GM18873 (cell line): Measurements from ENCODE around the gene GALNT14.

Experiments
- ATAC-seq: cut with Tn5 transposase; IDR thresholded peaks from one replicate; pipeline ENCODE4 v1.9.1; 2021; ENCODE audit warnings: mild to moderate bottlenecking, moderate library complexity, moderate number of reproducible peaks; ENCODE audit not compliant: unreplicated experiment, low FRiP score

GALNT14 gene

DNA sequence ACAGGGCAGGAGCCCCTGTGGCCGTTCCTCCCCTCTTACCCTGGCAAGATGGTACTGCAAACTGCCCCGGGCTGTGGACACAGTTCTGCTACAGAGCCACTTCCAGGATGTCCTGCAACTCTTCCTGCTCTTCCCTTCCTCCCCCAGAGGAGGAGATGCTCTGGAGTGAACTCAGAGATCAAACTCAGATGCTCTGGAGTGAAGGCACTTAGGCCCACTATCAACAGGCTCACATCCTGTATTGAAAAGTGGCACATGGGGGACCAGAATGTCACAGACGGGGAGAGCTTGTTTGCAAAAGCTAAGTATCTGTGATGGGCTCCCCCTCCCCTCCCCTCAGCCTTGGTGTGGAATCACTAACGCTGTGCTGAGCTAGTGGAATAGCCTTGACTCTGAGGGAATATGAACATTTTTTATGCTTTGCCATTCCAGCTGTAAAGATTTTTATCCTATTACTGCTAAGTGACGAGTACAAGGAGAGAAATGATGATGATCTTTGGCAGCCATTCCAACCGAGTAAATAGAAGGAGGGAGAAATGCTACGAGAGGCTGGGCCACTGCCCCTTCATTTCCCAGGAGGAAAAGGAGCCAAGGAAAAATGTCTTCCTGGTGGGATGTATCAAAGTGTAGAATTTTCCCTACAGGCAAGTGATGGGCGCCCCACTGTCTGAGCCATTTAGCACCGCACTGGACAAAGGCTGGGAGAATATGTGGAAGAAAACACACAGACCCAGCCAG is 152.6 kb downstream of the GALNT14 start:
- ATAC-seq = no peak

DNA sequence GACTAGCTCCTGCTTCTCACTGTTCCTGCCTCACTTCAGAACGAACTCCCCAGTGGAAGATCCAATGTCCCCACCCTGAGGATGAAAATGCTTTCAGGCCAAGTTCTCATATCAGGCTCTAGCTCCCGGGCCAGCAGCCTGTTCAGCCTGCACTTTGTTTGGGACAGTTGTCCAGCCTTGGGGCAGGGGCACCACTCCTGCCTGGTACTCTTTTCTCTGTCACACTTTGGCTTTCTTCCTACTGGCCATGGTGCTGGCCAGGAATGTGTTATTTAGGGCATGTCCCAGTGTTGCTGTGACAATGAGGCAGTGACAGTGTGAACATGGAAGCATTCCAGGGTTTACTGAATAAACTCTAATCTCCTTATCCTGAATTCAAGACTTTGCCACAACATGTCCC is 154.1 kb downstream of the GALNT14 start:
- ATAC-seq = no peak

DNA sequence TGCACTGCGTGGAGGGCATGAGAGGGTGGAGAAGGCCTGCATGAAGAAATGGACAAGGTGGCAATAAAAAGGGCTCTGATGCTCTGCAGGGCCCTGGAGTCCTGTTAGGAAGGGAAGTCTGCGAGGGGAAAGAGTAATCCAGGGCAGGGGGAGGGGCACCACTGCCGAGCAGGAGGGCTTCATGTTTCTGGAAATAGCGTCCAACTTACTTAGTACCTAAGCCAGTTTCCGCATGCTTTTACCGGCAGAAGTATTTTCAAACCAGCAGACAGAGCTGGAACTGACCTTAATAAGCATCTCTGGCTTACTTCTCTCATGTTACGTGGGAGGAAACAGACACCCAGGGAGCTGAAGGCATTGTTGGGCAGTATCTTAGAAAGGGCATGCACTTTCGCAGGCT is 156.7 kb downstream of the GALNT14 start:
- ATAC-seq = no peak

DNA sequence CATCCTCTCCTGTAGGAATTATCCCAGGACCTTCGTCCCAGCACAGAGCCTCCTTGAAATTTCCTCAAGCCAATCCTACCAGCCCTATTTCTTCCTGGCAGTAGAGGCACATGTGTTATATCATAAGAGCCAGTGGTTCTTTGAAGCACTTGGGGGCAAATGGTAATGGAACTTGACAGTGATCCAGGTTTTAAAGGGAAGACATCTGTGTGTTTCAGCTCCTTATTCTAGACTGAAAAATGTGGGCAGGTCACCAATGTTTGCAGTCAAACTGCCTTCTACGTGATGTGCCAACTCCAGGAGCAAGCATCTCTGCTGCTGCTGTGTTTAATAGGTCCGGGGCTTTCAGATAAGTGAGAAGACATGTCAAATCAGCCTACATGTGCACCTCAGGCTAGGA is 157.1 kb downstream of the GALNT14 start:
- ATAC-seq = no peak

DNA sequence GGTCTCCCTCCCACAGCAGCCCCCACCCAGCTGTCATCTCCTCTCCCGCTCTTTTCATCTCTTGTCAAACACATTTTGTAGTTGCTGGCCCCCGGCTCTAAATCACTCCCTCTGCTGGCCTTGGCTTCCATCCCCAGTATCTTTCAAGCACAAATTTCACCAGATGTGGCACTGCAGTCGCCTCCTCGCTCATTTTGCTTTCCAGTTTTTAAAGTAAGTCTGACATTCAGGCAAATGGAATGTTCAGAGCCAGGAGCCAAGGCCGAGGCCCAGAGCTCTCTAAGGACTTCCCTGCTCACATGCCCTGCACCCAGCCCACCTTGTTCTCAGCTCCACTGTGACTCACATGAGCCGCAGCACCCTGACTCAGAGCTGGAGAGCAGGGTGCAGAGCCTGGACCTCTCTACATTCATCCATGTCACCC is 158.4 kb downstream of the GALNT14 start:
- ATAC-seq = no peak

DNA sequence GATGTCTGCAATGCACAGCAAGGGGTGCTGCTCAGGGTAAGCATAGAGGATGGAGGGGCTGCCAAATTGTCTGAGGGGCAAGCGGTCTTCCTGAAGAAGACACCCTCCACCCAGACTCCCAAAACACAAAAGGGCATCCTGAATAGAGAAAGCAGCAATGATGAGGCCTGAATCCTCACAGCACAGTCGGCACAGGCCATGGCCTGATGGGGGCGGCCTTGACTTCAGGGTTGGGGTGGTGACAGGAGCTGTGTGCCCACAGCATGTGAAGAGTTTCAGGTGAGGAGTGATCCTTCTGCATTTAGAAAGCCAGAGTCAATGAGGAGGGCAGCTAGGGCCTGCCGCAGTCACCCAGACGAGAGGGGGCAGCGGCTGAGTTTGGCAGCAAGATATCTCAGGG is 159.4 kb downstream of the GALNT14 start:
- ATAC-seq = no peak

DNA sequence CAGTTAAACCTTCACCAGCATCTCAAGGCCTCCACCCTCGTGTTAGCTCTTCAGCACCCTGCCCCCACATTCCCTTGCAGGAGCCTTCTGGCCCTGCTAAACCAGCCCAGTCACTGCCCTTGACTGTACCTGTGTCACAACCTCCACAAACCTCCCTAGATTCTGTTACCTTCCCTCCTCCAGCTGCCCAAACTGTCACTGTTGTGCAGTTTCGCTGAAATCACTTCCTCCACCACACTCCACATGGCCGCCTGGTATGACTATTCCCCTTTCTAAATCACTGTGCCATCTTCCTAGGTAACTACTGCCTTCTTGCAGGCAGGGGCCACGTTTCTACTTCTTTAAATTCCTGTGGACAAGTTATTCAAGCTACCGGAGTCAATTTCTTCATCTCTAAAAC is 160.2 kb downstream of the GALNT14 start:
- ATAC-seq = no peak

DNA sequence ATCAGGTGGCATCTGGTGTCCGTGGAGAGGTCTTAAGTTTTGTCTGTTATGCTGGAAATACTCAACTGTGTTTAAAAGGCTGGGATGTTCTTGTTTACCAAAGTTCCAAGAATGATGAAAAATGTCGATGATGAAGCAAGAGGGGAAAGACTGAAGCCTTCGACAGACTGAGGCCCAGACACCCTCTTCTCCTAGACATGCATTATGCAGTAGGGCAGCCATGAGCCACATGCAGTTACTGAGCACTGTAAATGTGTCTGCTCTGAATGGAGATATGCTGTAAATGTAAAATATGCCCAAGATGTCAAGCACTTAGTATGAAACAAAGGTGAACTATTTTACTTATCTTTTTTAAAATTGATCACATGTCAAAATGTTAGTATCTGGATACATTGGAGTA is 163.1 kb downstream of the GALNT14 start:
- no peak for ATAC-seq

DNA sequence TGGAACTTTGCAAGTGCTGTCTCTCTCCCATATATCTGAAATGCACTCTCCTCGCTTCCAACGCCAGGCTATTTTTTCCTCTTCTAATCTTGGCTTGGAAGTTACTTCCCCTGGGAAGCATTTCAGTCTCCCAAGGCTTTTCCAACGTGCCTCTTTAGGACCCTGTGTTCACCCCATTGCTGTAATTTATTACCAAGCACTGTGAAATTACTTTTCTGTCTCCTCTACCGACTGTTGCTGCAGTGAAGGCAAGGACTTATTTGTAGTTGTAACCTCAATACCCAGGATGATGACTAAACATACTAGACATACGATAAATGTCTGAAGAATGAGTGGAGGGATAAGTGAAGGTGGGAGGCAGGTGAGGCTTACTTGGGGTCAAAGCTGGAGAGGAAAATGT is 163.7 kb downstream of the GALNT14 start:
- no peak for ATAC-seq

DNA sequence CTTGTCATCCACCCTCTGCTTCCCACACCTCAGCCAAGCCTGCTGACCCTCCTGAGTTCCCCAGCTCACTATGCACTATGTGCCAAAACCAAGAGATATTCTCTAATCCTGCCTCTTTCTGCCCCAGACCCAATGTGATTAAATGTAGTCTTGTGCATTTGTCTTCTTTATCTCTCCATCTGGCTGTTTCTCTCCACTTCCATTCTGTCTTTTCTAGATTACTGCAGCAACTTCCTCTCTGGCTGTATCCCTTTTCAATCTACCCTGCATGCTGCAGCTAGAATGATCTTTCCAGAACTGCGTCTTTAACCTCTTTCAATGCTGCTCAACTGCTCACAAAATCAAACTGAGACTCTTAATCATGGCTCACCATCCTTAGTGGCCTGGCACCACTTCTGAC is 164.1 kb downstream of the GALNT14 start:
- no peak for ATAC-seq

DNA sequence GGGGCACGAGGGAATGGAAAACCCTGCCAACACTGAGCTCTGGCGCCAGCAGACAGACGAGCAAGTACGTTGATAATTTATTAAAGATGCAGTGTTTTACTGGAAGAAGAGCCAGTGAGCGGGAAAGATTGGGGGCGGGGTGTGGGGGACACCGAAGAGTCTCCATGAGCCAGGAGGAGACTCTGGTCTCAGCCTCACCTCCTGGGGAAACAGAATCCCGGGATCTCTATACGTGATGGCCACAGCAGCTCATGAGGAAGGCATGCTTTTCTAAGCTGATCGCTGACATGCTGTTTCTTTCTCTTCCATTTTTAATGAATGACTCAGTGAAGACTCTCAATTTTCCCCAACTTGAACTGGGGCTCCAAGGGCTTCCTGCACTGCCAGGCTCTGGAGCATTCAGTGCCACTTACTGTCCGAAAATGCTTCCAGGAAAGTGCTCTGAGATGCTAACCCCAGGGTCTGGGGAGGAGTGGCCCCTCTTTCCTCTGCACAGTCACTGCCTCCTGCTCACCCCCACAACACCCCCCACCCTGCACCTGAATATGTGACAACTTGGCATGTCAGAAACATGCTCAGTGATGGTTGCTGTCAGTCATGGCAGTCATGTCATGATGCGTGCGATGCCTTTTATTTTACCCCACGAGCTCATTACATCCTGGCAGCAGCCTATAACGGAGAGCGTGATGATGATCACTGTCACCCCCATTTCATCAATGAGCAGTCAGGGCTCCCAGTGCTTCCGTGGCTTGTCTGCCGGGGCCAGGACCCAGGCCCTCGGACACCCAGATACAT is 166.8 kb downstream of the GALNT14 start:
- no peak for ATAC-seq

DNA sequence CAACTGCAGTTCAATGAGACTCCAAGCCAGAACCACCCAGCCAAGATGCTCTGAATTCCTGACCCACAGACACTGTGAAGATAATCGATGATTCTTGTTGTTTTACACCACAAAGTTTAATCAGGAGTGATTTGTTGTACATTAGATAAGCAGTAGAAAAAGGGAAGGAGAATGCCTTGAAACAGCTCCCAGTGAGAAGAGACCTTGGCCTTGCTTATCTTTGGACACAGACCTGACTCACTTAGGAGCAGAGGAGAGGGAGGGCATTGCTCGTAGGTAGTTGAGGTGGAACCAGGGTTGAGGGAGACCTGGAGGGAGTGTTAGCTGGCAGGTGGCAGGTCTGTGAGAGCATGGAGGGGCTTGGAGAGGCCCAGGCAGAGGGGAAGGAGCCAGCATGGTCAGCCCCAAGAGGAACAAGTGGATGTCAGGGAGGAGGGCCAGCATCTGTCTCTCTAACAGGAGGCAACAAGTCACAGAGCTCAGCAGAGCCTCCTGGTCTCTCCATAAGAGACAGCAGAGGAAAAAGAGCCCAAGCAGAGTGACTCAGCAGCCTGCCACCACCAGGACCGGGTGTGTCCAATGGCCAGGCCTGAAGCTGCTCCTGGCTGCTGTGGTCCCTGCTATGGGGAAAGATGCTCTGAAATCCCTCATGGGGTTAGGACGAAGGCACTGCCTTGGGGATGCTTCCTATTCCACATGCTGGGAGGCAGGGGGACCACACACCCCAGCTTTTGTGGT is 169.4 kb downstream of the GALNT14 start:
- ATAC-seq = no peak

DNA sequence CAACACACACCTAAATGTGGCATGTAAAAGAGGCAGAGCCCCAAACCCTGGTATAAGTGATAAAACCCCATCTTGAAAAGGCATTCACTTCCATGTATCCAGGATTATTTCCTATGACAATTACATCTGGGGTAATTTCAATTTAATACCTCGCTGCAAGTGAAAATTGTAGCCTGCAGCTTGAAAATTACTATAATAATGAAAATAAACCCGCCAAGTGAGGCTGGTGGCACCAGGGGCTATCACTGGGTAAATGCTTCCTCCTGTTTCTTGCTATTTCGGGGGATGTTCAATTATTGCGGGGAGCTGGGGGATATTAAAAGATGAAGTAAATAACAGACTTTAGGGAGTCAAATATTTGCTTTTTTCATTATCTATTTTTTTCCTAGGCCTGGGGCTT is 171.5 kb downstream of the GALNT14 start:
- no peak for ATAC-seq

DNA sequence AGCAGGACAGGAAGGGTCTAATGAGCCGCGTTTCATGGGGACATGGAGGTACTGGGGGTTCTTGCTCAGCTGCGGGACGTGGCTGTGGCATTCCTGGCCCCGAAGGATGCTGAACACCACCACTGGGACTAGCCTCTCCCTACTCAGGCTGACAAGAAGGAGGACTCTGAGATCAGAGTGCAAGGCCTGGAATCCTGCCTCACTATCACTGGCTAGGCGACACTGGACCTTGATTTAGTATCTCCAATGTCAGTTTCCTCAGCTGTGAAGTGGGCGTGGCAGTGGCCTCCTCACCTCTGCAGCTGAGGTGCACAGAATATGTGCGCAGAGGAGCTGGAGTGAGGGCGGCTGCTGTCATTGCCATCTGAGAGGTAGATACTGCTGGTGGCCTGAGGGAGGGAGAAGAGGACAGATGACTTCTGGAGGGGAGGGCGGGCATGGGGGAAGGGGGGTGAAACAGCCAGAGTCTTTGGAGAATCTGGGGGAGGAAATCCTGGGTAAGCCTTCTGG is 173.2 kb downstream of the GALNT14 start:
- no peak for ATAC-seq

DNA sequence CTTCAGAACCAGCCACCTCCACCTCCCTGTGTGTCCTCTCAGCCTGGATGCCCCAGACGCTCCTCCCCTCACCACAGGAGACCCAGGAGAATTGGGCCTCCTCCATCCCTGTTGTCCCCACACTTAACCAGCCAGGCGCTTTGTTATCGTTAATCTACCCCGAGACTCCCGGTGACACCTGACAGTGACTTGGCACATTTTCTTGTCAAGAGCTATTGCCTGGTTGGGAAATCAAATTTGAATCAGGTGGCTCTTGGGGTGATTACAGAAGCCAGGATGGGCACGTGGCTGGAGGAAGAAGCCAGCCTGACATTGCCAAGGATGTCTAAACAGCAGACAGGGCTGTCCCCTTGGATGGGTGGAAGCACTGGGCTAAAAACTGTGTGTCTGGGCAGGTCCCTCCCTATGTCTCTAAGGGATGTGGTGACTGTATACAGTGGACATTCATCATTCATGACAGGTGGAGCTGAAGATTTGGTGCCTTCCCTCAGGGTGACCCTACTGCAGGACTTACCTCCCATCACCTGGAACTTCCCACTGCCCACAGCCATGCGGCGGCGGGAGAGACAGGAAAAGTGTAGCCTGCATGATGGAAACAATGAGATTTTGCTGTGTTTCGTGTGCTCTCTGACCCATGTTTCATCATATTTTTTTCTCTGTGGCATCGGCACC is 173.8 kb downstream of the GALNT14 start:
- no peak for ATAC-seq

DNA sequence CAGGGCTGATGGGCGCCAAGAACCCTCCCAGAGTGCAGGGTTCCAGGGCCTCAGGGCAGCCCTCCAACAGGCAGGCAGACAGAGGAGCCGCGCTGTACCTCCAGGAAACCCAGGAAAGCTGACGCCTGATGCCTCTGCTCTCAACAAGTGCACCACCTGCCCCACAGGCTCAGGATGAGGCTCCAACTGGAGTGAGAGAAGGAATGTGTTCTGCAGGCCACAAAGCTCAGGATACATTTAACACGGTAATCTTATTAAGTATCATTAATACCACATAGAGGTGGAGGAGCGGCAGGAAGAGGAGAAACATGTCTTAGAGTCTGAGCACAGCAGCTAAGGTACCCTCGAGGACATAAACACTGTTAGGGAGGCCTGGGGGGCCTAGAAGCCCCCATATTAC is 175.1 kb downstream of the GALNT14 start:
- no peak for ATAC-seq

DNA sequence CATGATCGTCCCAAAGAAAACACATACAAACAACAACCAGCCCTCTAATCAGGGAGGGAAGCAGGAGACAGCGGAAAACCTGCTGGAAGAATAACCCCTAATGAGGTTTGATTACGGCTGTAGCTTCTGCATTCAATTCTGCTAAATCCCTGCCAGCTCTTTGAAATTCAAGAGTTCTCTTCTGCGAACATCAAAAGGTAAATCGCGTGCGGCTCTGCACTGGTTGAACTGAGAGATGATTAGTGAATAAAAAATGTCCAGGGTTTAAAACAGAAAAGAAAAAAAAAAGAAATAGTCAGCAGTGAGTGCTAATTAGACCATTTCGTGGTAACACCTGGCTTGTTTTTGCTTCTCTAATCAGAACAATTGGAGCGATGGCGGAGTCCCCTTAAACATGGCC is 178.0 kb downstream of the GALNT14 start:
- no peak for ATAC-seq

DNA sequence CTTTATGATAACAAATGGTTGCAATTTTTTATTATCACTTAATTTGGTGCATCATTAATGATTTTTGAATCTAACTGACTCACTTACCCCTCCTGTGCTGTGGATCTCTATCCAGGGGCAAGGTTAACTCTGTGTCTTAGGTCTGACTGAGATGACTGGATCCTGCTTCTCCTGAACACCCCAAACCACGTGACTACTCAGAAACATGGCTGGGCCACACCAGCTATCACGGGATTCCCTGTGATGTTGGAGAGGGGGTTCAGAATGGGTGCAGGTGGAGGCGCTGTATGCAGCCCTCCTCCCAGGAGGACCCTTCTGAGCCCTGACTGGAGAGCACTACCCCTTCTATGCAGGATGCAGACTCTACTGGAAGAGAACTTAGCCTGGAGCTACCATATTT is 178.6 kb downstream of the GALNT14 start:
- no peak for ATAC-seq

DNA sequence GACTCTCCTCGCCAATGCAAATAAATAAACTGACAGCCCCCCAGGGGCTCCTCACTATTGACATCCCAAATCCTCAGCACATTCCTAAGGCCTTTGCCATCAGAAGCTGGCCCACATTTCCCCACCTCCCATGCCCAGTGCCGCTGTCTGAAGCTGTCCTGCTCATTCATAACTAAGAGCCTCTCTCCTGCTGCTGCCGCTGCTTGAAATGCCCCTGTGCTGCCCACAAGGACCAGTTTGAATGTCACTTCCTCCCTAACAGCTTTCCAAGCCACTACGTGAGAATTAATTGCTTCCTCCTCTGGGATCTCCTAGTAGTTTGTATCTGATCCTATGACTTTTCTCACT is 179.3 kb downstream of the GALNT14 start:
- no peak for ATAC-seq

DNA sequence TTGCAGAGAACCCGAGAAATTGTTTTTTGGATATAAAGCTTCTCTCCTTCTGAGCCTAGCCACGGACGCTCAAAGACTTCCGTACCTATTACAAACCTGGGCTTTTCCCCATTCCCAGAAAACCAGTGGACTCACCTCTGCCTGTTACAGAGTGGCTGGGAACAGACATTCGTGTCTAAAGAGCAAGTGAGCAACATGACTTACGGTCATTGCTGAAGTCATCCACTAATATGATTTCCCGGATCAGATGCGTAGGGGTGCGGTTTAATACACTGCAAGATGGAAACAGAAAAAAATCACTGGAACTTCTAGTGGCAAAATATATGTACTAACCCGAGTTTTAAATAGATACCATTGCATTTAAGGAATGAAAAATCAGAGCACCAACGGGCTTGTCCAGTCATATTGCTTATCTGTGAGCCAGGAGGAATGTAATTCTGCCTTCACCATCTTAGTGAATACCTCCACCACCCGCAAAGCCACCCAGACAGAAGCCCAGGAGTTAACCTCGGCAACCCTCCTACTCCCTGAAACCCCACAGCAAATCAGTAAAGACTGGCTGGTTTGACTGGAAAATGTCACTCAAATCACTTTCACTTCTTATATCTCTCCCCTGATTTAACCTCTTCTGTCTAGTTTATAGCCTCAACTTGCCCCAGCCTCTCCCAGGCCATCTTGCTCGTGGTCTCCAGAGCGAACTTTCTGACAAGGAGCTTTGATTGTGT is 179.9 kb downstream of the GALNT14 start:
- ATAC-seq = no peak
